ENCODE results near the gene PALM3. TPM values are rescaled to one million over a fixed set of nuclear protein-coding genes. Genes with fewer than 3 reads are reported as not detected.
A peak's percentile ranks its signal among the peaks of the same experiment; 100 is the strongest.

The PALM3 gene
- total and polyA plus RNA-seq, 12 donors, result 0.14 to 0.94 (median 0.33) TPM; not detected in 6

DNA sequence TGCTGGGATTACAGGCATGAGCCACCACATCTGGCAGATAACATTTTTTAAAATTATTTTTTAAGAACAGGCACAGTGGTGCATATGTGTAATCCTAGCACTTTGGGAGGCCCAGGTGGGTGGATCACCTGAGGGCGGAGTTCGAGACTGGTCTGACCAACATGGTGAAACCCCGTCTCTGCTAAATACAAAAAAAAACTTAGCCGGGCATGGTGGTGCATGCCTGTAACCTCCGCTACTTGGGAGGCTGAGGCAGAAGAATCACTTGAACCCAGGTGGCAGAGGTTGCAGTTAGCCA, 631 bp upstream of the PALM3 start:
- Histone ChIP-seq H3K36me3 (no peaks in the 10 kb centered on the region), H3K9me3 (no peaks in the 10 kb centered on the region), H3K4me1 (peaks cover 0 to 13% (median 4%) of the 10 kb centered on the region in 9 donors), H3K27me3 (peaks cover 0 to 46% (median 36%) of the 10 kb centered on the region in 7 donors), H3K4me3 (no peak overlapping the region), H3K27ac (no peak overlapping the region)
- no peak for DNase-seq
- no peak for ATAC-seq
- TF ChIP-seq, protein P1, sequence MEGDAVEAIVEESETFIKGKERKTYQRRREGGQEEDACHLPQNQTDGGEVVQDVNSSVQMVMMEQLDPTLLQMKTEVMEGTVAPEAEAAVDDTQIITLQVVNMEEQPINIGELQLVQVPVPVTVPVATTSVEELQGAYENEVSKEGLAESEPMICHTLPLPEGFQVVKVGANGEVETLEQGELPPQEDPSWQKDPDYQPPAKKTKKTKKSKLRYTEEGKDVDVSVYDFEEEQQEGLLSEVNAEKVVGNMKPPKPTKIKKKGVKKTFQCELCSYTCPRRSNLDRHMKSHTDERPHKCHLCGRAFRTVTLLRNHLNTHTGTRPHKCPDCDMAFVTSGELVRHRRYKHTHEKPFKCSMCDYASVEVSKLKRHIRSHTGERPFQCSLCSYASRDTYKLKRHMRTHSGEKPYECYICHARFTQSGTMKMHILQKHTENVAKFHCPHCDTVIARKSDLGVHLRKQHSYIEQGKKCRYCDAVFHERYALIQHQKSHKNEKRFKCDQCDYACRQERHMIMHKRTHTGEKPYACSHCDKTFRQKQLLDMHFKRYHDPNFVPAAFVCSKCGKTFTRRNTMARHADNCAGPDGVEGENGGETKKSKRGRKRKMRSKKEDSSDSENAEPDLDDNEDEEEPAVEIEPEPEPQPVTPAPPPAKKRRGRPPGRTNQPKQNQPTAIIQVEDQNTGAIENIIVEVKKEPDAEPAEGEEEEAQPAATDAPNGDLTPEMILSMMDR (IDR thresholded peaks at IDR 0.05), result no peak
- intact Hi-C loops (cut with DNase I), result no loop called here
- WGBS, 2 donors, result 90 to 94% methylated on average over 5 of the region's 5 CpGs

DNA sequence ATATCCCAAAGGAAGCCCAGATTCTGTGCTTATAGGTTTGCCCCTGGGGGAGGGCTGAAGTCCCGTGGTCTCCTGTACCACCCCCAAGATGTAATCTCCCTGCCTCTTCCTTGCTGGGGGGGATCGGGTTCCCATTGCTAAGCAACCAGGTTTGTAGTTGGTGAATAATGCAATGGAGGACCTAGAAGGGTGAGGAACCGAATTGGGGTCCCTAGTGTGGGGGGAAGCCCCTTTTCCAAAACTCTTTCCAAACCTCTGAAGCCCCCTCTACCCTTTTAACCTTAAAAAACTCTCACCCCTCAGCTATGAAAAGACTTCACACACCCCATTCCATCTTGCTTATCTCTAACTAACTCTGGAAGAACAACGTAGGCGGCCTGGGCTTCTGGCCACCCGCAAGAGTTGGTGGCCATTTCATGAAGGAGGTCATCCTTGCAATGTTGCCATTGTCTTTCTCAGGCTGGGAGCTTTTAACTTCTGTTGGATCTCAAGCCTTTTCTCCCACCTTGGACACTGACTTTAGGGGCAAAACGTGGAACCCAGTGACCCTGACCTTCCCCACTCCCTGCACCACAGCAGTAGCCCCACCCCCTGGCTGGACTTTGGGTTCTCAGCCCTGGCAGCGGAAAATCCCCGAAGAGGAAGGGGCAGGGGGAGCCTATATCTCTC, 661 bp downstream of the PALM3 start:
- Histone ChIP-seq H3K9me3 (no peaks in the 10 kb centered on the region), H3K27ac (no peak overlapping the region), H3K36me3 (no peaks in the 10 kb centered on the region), H3K27me3 (peaks cover 0 to 58% (median 36%) of the 10 kb centered on the region in 7 donors), H3K4me1 (peaks cover 0 to 17% (median 5%) of the 10 kb centered on the region in 9 donors), H3K4me3 (no peak overlapping the region)
- DNase-seq (no peak), ATAC-seq (peak in 2 of 8 donors; percentile 23 to 25)
- WGBS, 2 donors, result 46 to 51% methylated on average over 9 of the region's 9 CpGs
- TF ChIP-seq, protein P1 (IDR thresholded peaks at IDR 0.05), result no peak
- intact Hi-C loops (cut with DNase I), result no loop called here

DNA sequence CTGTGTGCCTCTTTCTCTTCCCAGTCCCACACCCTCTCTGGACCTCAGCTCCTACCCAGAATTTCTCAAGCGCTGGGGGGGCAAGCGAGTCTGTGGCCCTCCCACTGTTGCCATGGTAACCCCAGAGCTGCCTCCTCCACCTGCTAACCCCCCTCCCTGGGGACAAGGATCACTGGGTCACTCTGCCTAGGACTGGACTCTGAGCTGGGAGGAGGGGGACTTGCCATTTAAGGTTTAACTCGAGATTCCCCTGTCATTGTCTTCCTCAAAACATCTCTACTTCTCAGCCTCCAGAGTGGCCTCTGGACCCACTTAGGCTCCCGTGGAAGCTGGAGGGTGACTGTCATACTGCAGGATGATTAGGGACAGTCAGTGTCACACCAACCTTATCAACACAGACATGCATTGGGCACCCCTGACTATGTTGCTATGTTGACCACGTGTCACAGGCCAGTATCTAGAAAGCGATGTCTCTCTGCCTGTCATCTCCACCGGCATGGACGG, 2.2 kb downstream of the PALM3 start:
- H3K4me1 ChIP-seq, result peaks cover 0 to 17% (median 5%) of the 10 kb centered on the region in 9 donors
- intact Hi-C loops (cut with DNase I), result no loop called here
- TF ChIP-seq, protein P1 (IDR thresholded peaks at IDR 0.05), result no peak
- H3K27ac ChIP-seq, result no peak overlapping the region
- no peaks in the 10 kb centered on the region for H3K9me3 ChIP-seq
- H3K4me3 ChIP-seq, result no peak overlapping the region
- H3K27me3 ChIP-seq, result peaks cover 0 to 58% (median 36%) of the 10 kb centered on the region in 7 donors
- WGBS, 2 donors, result 50 to 51% methylated on average over 8 of the region's 8 CpGs
- no peaks in the 10 kb centered on the region for H3K36me3 ChIP-seq
- DNase-seq, result no peak
- ATAC-seq, result no peak

DNA sequence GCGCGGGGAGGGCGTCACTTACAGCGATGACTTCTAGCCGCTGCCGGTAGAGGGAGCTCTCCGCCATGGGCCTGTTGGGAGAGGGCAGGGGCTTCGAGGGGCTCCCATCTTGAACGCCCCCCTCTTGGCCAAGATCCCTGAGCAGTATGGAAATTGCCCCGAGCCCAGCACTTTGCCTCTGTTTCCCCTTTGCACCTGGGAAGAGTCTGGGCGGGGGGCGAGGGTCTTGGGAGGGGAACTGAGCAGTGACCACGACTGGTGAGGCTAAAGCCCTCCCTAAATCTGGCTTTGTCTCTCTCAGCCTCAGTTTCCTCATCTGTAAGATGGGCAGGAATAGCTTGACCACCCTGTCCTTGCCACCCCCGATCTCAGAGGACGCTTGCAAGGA, 2.8 kb downstream of the PALM3 start:
- WGBS, 2 donors, result 19 to 23% methylated on average over 15 of the region's 15 CpGs
- H3K27ac ChIP-seq, result no peak overlapping the region
- no peak overlapping the region for H3K4me3 ChIP-seq
- DNase-seq, result no peak
- no peaks in the 10 kb centered on the region for H3K9me3 ChIP-seq
- no peaks in the 10 kb centered on the region for H3K36me3 ChIP-seq
- peak in 1 of 8 donors; percentile 26 for ATAC-seq
- TF ChIP-seq, protein P1 (IDR thresholded peaks at IDR 0.05), result peak; percentile 34 to 73 (median 62)
- intact Hi-C loops (cut with DNase I), result no loop called here
- H3K4me1 ChIP-seq, result peaks cover 0 to 17% (median 5%) of the 10 kb centered on the region in 9 donors
- peaks cover 0 to 58% (median 36%) of the 10 kb centered on the region in 7 donors for H3K27me3 ChIP-seq

All from heart right ventricle (tissue), 16 donors.